ENCODE results near the gene PICALM.

- TF ChIP-seq CTCF (IDR thresholded peaks at IDR 0.05) (no peak), EP300 (IDR thresholded peaks at IDR 0.05; ENCODE audit: low read depth) (no peak)
Observed at GRCh38 chr11:86066033-86066432, 2.9 kb downstream of the PICALM start.
